GDM1 (cell line): ENCODE results near the gene F9.
A peak's percentile ranks its signal among the peaks of the same experiment; 100 is the strongest.
"Not testable (repeated sequence)": the region's sequence is repeated elsewhere in the genome, so short reads cannot be mapped to it uniquely, and the experiment has no call there.

Source experiments
- DNase-seq: peaks from one replicate; lab custom pipeline; 2025; lab: John Stamatoyannopoulos, UW

Gene F9

GRCh38 chrX:139530550-139530949 is at the start of gene F9:
Gene F9 (plus strand): TSS chrX:139530739. CDS start chrX:139530765, 26 bp downstream.
- DNase-seq, result no peak

- DNase-seq, result no peak
Observed at GRCh38 chrX:139483699-139484098, 46.8 kb upstream of the F9 start.

- DNase-seq, result no peak
Observed at GRCh38 chrX:139484591-139484990, 45.9 kb upstream of the F9 start.

- DNase-seq, result no peak
Observed at GRCh38 chrX:139495324-139495723, 35.2 kb upstream of the F9 start.

GRCh38 chrX:139506333-139506732 is 24.2 kb upstream of the F9 start:
- DNase-seq, result no peak

GRCh38 chrX:139508099-139508498 is 22.4 kb upstream of the F9 start:
- no peak for DNase-seq

- no peak for DNase-seq
Observed at GRCh38 chrX:139518475-139518874, 12.1 kb upstream of the F9 start.

GRCh38 chrX:139528829-139529228 is 1.7 kb upstream of the F9 start:
- DNase-seq, result not testable (repeated sequence)

- no peak for DNase-seq
Observed at GRCh38 chrX:139532834-139533233, 2.3 kb downstream of the F9 start.

- no peak for DNase-seq
Observed at GRCh38 chrX:139533444-139533843, 2.9 kb downstream of the F9 start.

- DNase-seq, result no peak
Observed at GRCh38 chrX:139538907-139539790, 8.6 kb downstream of the F9 start.

- no peak for DNase-seq
Observed at GRCh38 chrX:139542652-139543051, 12.1 kb downstream of the F9 start.

GRCh38 chrX:139543920-139544319 is 13.4 kb downstream of the F9 start:
- no peak for DNase-seq

GRCh38 chrX:139544591-139544990 is 14.1 kb downstream of the F9 start:
- no peak for DNase-seq

- DNase-seq, result no peak
Observed at GRCh38 chrX:139554376-139554775, 23.8 kb downstream of the F9 start.

- DNase-seq, result no peak
Observed at GRCh38 chrX:139554991-139555675, 24.6 kb downstream of the F9 start.

- DNase-seq, result peak; percentile 33
Observed at GRCh38 chrX:139559383-139560042, 29.0 kb downstream of the F9 start.

GRCh38 chrX:139560221-139560620 is 29.7 kb downstream of the F9 start:
- no peak for DNase-seq

- no peak for DNase-seq
Observed at GRCh38 chrX:139563251-139563650, 32.7 kb downstream of the F9 start.

- no peak for DNase-seq
Observed at GRCh38 chrX:139566981-139567380, 36.4 kb downstream of the F9 start.

GRCh38 chrX:139581068-139581467 is 50.5 kb downstream of the F9 start:
- DNase-seq, result no peak

GRCh38 chrX:139585613-139586012 is 55.1 kb downstream of the F9 start:
- DNase-seq, result no peak

- DNase-seq, result no peak
Observed at GRCh38 chrX:139596068-139596467, 65.5 kb downstream of the F9 start.
